Measurements from ENCODE around the gene CDCA7L. TPM values are rescaled to one million over a fixed set of nuclear protein-coding genes. Genes with fewer than 3 reads are reported as not detected.

The CDCA7L gene
- total RNA-seq, 1 donor, result 30.0 TPM

- DNase-seq (ENCODE audit: insufficient read length, low spot score, missing footprints), result no peak
- no peak for TF ChIP-seq CTCF (IDR thresholded peaks at IDR 0.05; ENCODE audit: extremely low read depth, low read depth, low read length)
- H3K4me2 ChIP-seq (ENCODE audit: insufficient read depth, low read length), result no peak overlapping the region
- H3K79me2 ChIP-seq (ENCODE audit: insufficient read depth, low read length), result no peaks in the 10 kb centered on the region
- H3K36me3 ChIP-seq (ENCODE audit: insufficient read depth, low read length), result no peaks in the 10 kb centered on the region
- no peak overlapping the region for H3K27ac ChIP-seq (ENCODE audit: low read depth, low read length)
- no peaks in the 10 kb centered on the region for H3K27me3 ChIP-seq (ENCODE audit: insufficient read depth, low read length)
- H3K4me3 ChIP-seq (ENCODE audit: insufficient read depth, low read length), result no peak overlapping the region
- H4K20me1 ChIP-seq (ENCODE audit: insufficient read depth, low read length), result no peaks in the 10 kb centered on the region
- no peak overlapping the region for H2AFZ ChIP-seq (ENCODE audit: low read length)
- no peaks in the 10 kb centered on the region for H3K9me3 ChIP-seq (ENCODE audit: low read depth, low read length)
- no peaks in the 10 kb centered on the region for H3K4me1 ChIP-seq (ENCODE audit: insufficient read depth, low read length)
Measured at GRCh38 chr7:21969822-21970221, 24.1 kb upstream of the CDCA7L start.

GRCh38 chr7:21967598-21968003 lies 21.9 kb upstream of the CDCA7L start:
- Histone ChIP-seq H2AFZ (ENCODE audit: low read length) (peak overlapping the region; percentile 74), H3K4me1 (ENCODE audit: insufficient read depth, low read length) (no peaks in the 10 kb centered on the region), H3K9me3 (ENCODE audit: low read depth, low read length) (no peaks in the 10 kb centered on the region), H3K79me2 (ENCODE audit: insufficient read depth, low read length) (no peaks in the 10 kb centered on the region), H4K20me1 (ENCODE audit: insufficient read depth, low read length) (no peaks in the 10 kb centered on the region), H3K4me2 (ENCODE audit: insufficient read depth, low read length) (no peak overlapping the region), H3K36me3 (ENCODE audit: insufficient read depth, low read length) (no peaks in the 10 kb centered on the region), H3K27me3 (ENCODE audit: insufficient read depth, low read length) (no peaks in the 10 kb centered on the region), H3K4me3 (ENCODE audit: insufficient read depth, low read length) (no peak overlapping the region), H3K27ac (ENCODE audit: low read depth, low read length) (no peak overlapping the region)
- TF ChIP-seq CTCF (IDR thresholded peaks at IDR 0.05; ENCODE audit: extremely low read depth, low read depth, low read length), result no peak
- DNase-seq (ENCODE audit: insufficient read length, low spot score, missing footprints), result no peak

GRCh38 chr7:21966271-21966670 lies 20.6 kb upstream of the CDCA7L start:
- no peaks in the 10 kb centered on the region for H3K27me3 ChIP-seq (ENCODE audit: insufficient read depth, low read length)
- no peak overlapping the region for H3K27ac ChIP-seq (ENCODE audit: low read depth, low read length)
- no peaks in the 10 kb centered on the region for H4K20me1 ChIP-seq (ENCODE audit: insufficient read depth, low read length)
- H3K9me3 ChIP-seq (ENCODE audit: low read depth, low read length), result no peaks in the 10 kb centered on the region
- H3K4me1 ChIP-seq (ENCODE audit: insufficient read depth, low read length), result peaks cover 4% of the 10 kb centered on the region
- DNase-seq (ENCODE audit: insufficient read length, low spot score, missing footprints), result no peak
- no peak overlapping the region for H2AFZ ChIP-seq (ENCODE audit: low read length)
- H3K4me3 ChIP-seq (ENCODE audit: insufficient read depth, low read length), result no peak overlapping the region
- H3K4me2 ChIP-seq (ENCODE audit: insufficient read depth, low read length), result no peak overlapping the region
- H3K36me3 ChIP-seq (ENCODE audit: insufficient read depth, low read length), result no peaks in the 10 kb centered on the region
- no peaks in the 10 kb centered on the region for H3K79me2 ChIP-seq (ENCODE audit: insufficient read depth, low read length)
- no peak for TF ChIP-seq CTCF (IDR thresholded peaks at IDR 0.05; ENCODE audit: extremely low read depth, low read depth, low read length)

GRCh38 chr7:21965291-21965690 lies 19.6 kb upstream of the CDCA7L start:
- no peak for DNase-seq (ENCODE audit: insufficient read length, low spot score, missing footprints)
- TF ChIP-seq CTCF (IDR thresholded peaks at IDR 0.05; ENCODE audit: extremely low read depth, low read depth, low read length), result no peak

More at GRCh38 chr7:21965291-21965690, 19.6 kb upstream of the CDCA7L start:
- Histone ChIP-seq H3K79me2 (ENCODE audit: insufficient read depth, low read length) (no peaks in the 10 kb centered on the region), H2AFZ (ENCODE audit: low read length) (no peak overlapping the region), H3K4me3 (ENCODE audit: insufficient read depth, low read length) (no peak overlapping the region), H3K36me3 (ENCODE audit: insufficient read depth, low read length) (no peaks in the 10 kb centered on the region), H3K4me1 (ENCODE audit: insufficient read depth, low read length) (peaks cover 9% of the 10 kb centered on the region), H3K9me3 (ENCODE audit: low read depth, low read length) (no peaks in the 10 kb centered on the region), H4K20me1 (ENCODE audit: insufficient read depth, low read length) (no peaks in the 10 kb centered on the region), H3K27me3 (ENCODE audit: insufficient read depth, low read length) (no peaks in the 10 kb centered on the region), H3K4me2 (ENCODE audit: insufficient read depth, low read length) (no peak overlapping the region), H3K27ac (ENCODE audit: low read depth, low read length) (no peak overlapping the region)

Measured in osteoblast (primary cell).